GM12878 (cell line): ENCODE data around the gene SUPT4H1. TPM values are rescaled to one million over a fixed set of nuclear protein-coding genes. Genes with fewer than 3 reads are reported as not detected.

Source experiments
- BCLAF1 ChIP-seq: fragments of 450-650 bp; IDR thresholded peaks from 2 replicates; pipeline ENCODE4 v1.6.1; 2017; ENCODE audit warnings: antibody characterized with exemption, mild to moderate bottlenecking, moderate library complexity
- E2F4 ChIP-seq: IDR thresholded peaks from 2 replicates; pipeline ENCODE4 v1.6.1; 2012; ENCODE audit warnings: low read depth, low read length, improper control_type of control experiment
- E2F8 ChIP-seq: fragments of 450-650 bp; IDR thresholded peaks from 2 replicates; pipeline ENCODE4 v1.6.1; 2018; ENCODE audit warnings: mild to moderate bottlenecking, low read depth, moderate library complexity; ENCODE audit not compliant: partially characterized antibody
- EED ChIP-seq: sonication (generic); IDR thresholded peaks from 2 replicates; pipeline ENCODE4 v1.6.1; 2016; ENCODE audit warnings: antibody characterized with exemption, low read depth
- EGR1 ChIP-seq, 2 experiments: IDR thresholded peaks; 1 replicate in 1 of 2; 2 replicates in 1 of 2; pipeline ENCODE4 v1.6.1; 2011 to 2012; ENCODE audit warnings: low read depth in 2 of 2, low read length in 2 of 2, borderline replicate concordance in 1 of 2, mild to moderate bottlenecking in 1 of 2, moderate library complexity in 1 of 2
- JUNB ChIP-seq: IDR thresholded peaks from 2 replicates; pipeline ENCODE4 v1.6.1; 2016; ENCODE audit warnings: antibody characterized with exemption, mild to moderate bottlenecking
- MYC ChIP-seq: IDR thresholded peaks from 2 replicates; pipeline ENCODE4 v1.6.1; 2011; ENCODE audit warnings: mild to moderate bottlenecking, low read length, moderate library complexity, inconsistent platforms; ENCODE audit not compliant: insufficient read depth, insufficient replicate concordance, insufficient read length, severe bottlenecking
- NFXL1 ChIP-seq: fragments of 450-650 bp; IDR thresholded peaks from 2 replicates; pipeline ENCODE4 v1.6.1; 2017; ENCODE audit warnings: antibody characterized with exemption, mild to moderate bottlenecking, borderline replicate concordance
- NR2C2 ChIP-seq: IDR thresholded peaks from 2 replicates; pipeline ENCODE4 v1.6.1; 2011; ENCODE audit warnings: borderline replicate concordance, low read depth; ENCODE audit not compliant: control insufficient read depth, insufficient read length
- POLR2AphosphoS5 ChIP-seq: IDR thresholded peaks from 2 replicates; pipeline ENCODE4 v1.6.1; 2011; ENCODE audit warnings: mild to moderate bottlenecking, low read length, inconsistent platforms
- RB1 ChIP-seq: fragments of 450-650 bp; formaldehyde crosslinking; IDR thresholded peaks from 2 replicates; pipeline ENCODE4 v1.6.1; 2017; ENCODE audit warnings: mild to moderate bottlenecking, borderline replicate concordance
- RELB ChIP-seq: fragments of 450-650 bp; IDR thresholded peaks from 2 replicates; pipeline ENCODE4 v1.6.1; 2017; ENCODE audit warnings: low read depth, mild to moderate bottlenecking, moderate library complexity
- REST ChIP-seq: IDR thresholded peaks from 2 replicates; pipeline ENCODE4 v1.6.1; 2012; ENCODE audit warnings: mild to moderate bottlenecking, low read depth, low read length
- STAT3 ChIP-seq: IDR thresholded peaks from 2 replicates; pipeline ENCODE4 v1.6.1; 2011; ENCODE audit warnings: low read depth, low read length, improper control_type of control experiment
- ZNF274 ChIP-seq: IDR thresholded peaks from one replicate; pipeline ENCODE4 v1.8.0; 2011; ENCODE audit not compliant: insufficient read length, insufficient read depth
- ZSCAN29 ChIP-seq: fragments of 450-650 bp; IDR thresholded peaks from 2 replicates; pipeline ENCODE4 v1.6.1; 2017; ENCODE audit warnings: mild to moderate bottlenecking, moderate library complexity
- polyA plus RNA-seq, 11 experiments: library from polyadenylated mRNA; depleted of rRNA in 4 of 11; unstranded in 6 of 11; stranded (reverse) in 5 of 11; fragments of >200 nt; fragmentation: Nextera tagmentation in 4 of 11; fragmentation: Illumina TruSeq in 1 of 11; extraction: Ambion mirVana in 4 of 11; extraction: Trizol in 1 of 11; gene quantifications; 1 replicate in 1 of 11; 2 replicates in 10 of 11; pipeline versions ENCODE4 v1.2.1 to v1.2.3, GENCODE V29; 2011 to 2016; ENCODE audit warnings: inconsistent platforms in 2 of 11, missing spikeins in 2 of 11, low read depth in 1 of 11
- total RNA-seq, 4 experiments: library from RNA; depleted of rRNA in 3 of 4; stranded (reverse); fragments of >200 nt in 3 of 4; fragmentation: Illumina TruSeq in 1 of 4; extraction: Trizol in 1 of 4; gene quantifications; 2 replicates each; pipeline versions ENCODE4 v1.2.1 to v1.2.3, GENCODE V29; 2013 to 2021

Gene SUPT4H1
- total and polyA plus RNA-seq, 10 of the 15 experiments (the other 5 are each of a cell fraction or from before 2014, with no cell fraction given) = 83.8 to 293 (median 128) TPM

- peak; percentile 7 for TF ChIP-seq ZSCAN29
- 0 out of 2 replicates have a peak, but pooled peaks have one; percentile 7 for TF ChIP-seq RB1
- peak in 1 of 2 experiments; percentile 75; a peak in 1 of 3 replicates for TF ChIP-seq EGR1 (IDR thresholded peaks at IDR 0.05; ENCODE audit: borderline replicate concordance in 1 of 2, low read depth in 2 of 2, low read length in 2 of 2)
- TF ChIP-seq BCLAF1 = peak; percentile 42; the same call in 1 of the 2 replicates
- peak; percentile 46; the same call in 1 of the 2 replicates for TF ChIP-seq RELB
- no peak; the same call in 1 of the 2 replicates for TF ChIP-seq NFXL1
- no peak for TF ChIP-seq ZNF274
- no peak for TF ChIP-seq E2F4
- no peak for TF ChIP-seq MYC
- TF ChIP-seq NR2C2 = no peak
- TF ChIP-seq JUNB = no peak
- peak; percentile 47; the same call in 1 of the 2 replicates for TF ChIP-seq REST
- TF ChIP-seq EED = peak; percentile 77
- peak; percentile 92; the same call in 1 of the 2 replicates for TF ChIP-seq STAT3
- peak; percentile 98 for TF ChIP-seq POLR2AphosphoS5
- TF ChIP-seq E2F8 = peak; percentile 86
These were observed 22.8 kb downstream of the SUPT4H1 start (continued) for GRCh38 chr17:58329035-58329809.
